Endodermal cell (in vitro differentiated cells): ENCODE measurements around the gene DAPP1. TPM values are rescaled to one million over a fixed set of nuclear protein-coding genes. Genes with fewer than 3 reads are reported as not detected.

Experiments used
- DNase-seq: peaks from one replicate; pipeline ENCODE4 v3.0.0-alpha.2; 2017
- H3K27ac ChIP-seq: 2 replicates; pipeline ENCODE4 v1.5.1; 2013; ENCODE audit warnings: mild to moderate bottlenecking, low read depth, low read length, moderate library complexity
- H3K27me3 ChIP-seq: 2 replicates; pipeline ENCODE4 v1.6.1; 2013; ENCODE audit warnings: mild to moderate bottlenecking, low read length, moderate library complexity; ENCODE audit not compliant: insufficient read depth, control insufficient read depth, poor library complexity, severe bottlenecking
- H3K36me3 ChIP-seq: 2 replicates; pipeline ENCODE4 v1.7.0; 2013; ENCODE audit warnings: mild to moderate bottlenecking, low read length, moderate library complexity; ENCODE audit not compliant: control insufficient read depth, insufficient read depth
- H3K4me1 ChIP-seq: one replicate; pipeline ENCODE4 v1.7.0; 2013; ENCODE audit warnings: low read length; ENCODE audit not compliant: control insufficient read depth, insufficient read depth
- H3K4me3 ChIP-seq: 2 replicates; pipeline ENCODE4 v1.5.1; 2013; ENCODE audit warnings: mild to moderate bottlenecking, low read length, moderate library complexity
- H3K9ac ChIP-seq: 2 replicates; pipeline ENCODE4 v1.6.1; 2013; ENCODE audit warnings: mild to moderate bottlenecking, low read length, moderate library complexity; ENCODE audit not compliant: poor library complexity, severe bottlenecking; ENCODE audit errors: extremely low read depth
- H3K9me3 ChIP-seq: 2 replicates; pipeline ENCODE4 v1.6.1; 2013; ENCODE audit warnings: mild to moderate bottlenecking, low read length, moderate library complexity; ENCODE audit not compliant: control insufficient read depth
- H3K27ac Mint-ChIP-seq: 2 replicates; pipeline ENCODE4 v1.8.0; 2020; ENCODE audit warnings: mixed read lengths
- H3K27me3 Mint-ChIP-seq: 2 replicates; pipeline ENCODE4 v1.8.0; 2021; ENCODE audit warnings: mild to moderate bottlenecking, mixed read lengths; ENCODE audit not compliant: insufficient read depth
- H3K36me3 Mint-ChIP-seq: 2 replicates; pipeline ENCODE4 v1.8.0; 2020; ENCODE audit warnings: low read depth, mixed read lengths
- H3K4me1 Mint-ChIP-seq: 2 replicates; pipeline ENCODE4 v1.8.0; 2020; ENCODE audit warnings: mixed read lengths
- H3K4me3 Mint-ChIP-seq: 2 replicates; pipeline ENCODE4 v1.8.0; 2020; ENCODE audit warnings: mild to moderate bottlenecking, moderate library complexity, mixed read lengths
- H3K9me3 Mint-ChIP-seq: 2 replicates; pipeline ENCODE4 v1.8.0; 2020; ENCODE audit warnings: mild to moderate bottlenecking, mixed read lengths
- WGBS, 2 experiments: methylation state at CpG; one replicate each; pipeline versions ENCODE4 v1.1.5 to v1.1.7; 2013; ENCODE audit warnings: missing lambda C conversion rate in 2 of 2, mixed read lengths in 1 of 2; ENCODE audit not compliant: insufficient coverage in 1 of 2, insufficient read length in 1 of 2; 5-methylcytosine and 5-hydroxymethylcytosine counted together
- total RNA-seq, 2 donors: library from RNA; stranded (reverse); fragmentation: NEBNext Ultra II Directional in 1 of 2; extraction: Animal tissue kit (Norgen Biotek cat#: 25700) in 1 of 2; gene quantifications; 2 replicates in 1 of 2; 3 replicates in 1 of 2; pipeline ENCODE4 v1.2.1, GENCODE V29; 2021
- TF ChIP-seq, protein P1 (sequence below): fragments of 200-600 bp; sonication (generic); conservative IDR thresholded peaks from 2 replicates; pipeline ENCODE4 v1.5.0; 2021; ENCODE audit warnings: antibody characterized with exemption, mild to moderate bottlenecking

The DAPP1 gene
- total RNA-seq, 2 donors from 2014 or later: not detected

DNA sequence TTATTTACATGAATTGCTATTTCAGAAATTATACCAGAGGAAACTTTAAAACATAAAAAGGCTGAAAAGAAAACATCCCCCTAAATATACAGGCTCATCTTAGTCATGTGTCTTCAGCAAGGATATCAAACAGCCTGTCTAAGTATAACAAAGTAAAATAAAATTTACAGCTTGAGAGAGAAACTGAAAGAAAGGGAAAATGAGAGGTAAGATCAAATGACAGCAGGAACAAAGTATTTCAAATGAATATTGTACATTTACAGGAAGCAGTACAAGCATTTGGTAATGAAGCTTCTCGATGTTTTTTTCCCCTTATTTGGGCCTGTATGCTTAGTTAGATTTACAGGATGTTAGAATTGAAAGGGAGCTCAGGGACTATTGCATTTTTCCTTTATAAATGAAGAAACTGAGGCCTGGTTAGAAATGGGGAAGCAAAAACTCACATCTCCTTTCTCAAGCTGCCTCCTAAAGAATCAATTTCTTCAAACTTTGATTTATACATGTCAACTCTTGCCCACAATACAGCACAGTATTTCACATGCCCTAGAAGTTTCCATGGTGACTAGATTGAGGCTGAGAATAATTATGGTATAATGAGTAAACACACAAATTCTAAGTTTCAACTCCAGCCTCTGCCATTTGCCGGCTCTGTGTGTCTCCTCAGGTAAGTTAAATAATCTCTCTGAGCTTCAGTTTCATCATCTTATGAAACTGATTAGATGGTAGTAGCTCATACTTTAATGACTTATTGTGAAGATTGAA lies 29.3 kb downstream of the DAPP1 start:
- no peak overlapping the region for H3K4me3 ChIP-seq
- no peaks in the 10 kb centered on the region for H3K4me1 Mint-ChIP-seq

DNA sequence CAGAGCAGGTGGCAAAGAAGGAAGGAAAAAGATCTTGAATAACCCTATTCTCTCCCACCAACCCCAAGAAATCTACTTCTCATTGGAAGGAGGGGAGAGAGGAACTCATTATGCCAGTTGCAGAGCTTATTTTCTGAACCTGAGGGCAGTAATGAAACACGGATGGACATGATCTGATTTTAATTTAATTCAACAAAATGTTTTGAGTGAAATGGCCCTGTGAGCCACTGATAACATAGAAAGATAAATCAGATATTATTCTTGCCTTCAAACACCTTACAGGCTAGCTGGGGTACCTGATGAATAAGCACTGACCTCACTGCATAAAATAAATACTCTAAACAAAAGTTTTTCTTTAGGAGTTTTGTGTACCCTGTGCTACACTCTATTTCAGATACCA lies 30.3 kb downstream of the DAPP1 start:
- DNase-seq: no peak
- Histone ChIP-seq H3K27me3 (no peaks in the 10 kb centered on the region), H3K4me1 (no peaks in the 10 kb centered on the region), H3K4me3 (no peak overlapping the region), H3K27ac (no peak overlapping the region), H3K36me3 (no peaks in the 10 kb centered on the region), H3K9ac (no peak overlapping the region), H3K9me3 (no peaks in the 10 kb centered on the region)
- Mint-ChIP-seq H3K27me3 (no peaks in the 10 kb centered on the region), H3K4me3 (no peak overlapping the region), H3K9me3 (no peaks in the 10 kb centered on the region), H3K27ac (no peak overlapping the region), H3K36me3 (no peaks in the 10 kb centered on the region), H3K4me1 (no peaks in the 10 kb centered on the region)
- WGBS, 2 experiments: 88% methylated on average over 1 of the region's 1 CpG; no CpG with 5 or more reads in 1 of the 2 experiments
- TF ChIP-seq, protein P1, sequence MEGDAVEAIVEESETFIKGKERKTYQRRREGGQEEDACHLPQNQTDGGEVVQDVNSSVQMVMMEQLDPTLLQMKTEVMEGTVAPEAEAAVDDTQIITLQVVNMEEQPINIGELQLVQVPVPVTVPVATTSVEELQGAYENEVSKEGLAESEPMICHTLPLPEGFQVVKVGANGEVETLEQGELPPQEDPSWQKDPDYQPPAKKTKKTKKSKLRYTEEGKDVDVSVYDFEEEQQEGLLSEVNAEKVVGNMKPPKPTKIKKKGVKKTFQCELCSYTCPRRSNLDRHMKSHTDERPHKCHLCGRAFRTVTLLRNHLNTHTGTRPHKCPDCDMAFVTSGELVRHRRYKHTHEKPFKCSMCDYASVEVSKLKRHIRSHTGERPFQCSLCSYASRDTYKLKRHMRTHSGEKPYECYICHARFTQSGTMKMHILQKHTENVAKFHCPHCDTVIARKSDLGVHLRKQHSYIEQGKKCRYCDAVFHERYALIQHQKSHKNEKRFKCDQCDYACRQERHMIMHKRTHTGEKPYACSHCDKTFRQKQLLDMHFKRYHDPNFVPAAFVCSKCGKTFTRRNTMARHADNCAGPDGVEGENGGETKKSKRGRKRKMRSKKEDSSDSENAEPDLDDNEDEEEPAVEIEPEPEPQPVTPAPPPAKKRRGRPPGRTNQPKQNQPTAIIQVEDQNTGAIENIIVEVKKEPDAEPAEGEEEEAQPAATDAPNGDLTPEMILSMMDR: no peak

More for the DNA sequence above, 29.3 kb downstream of the DAPP1 start:
- H3K27me3 ChIP-seq: no peaks in the 10 kb centered on the region
- 98 to 100% methylated on average over 1 to 2 of the region's 2 CpGs for WGBS, 2 experiments
- DNase-seq: no peak
- no peaks in the 10 kb centered on the region for H3K36me3 ChIP-seq
- no peak overlapping the region for H3K4me3 Mint-ChIP-seq
- no peak overlapping the region for H3K27ac ChIP-seq
- no peak overlapping the region for H3K27ac Mint-ChIP-seq
- TF ChIP-seq, protein P1: no peak
- H3K9ac ChIP-seq: no peak overlapping the region
- no peaks in the 10 kb centered on the region for H3K4me1 ChIP-seq
- H3K9me3 Mint-ChIP-seq: no peaks in the 10 kb centered on the region
- H3K27me3 Mint-ChIP-seq: no peaks in the 10 kb centered on the region
- no peaks in the 10 kb centered on the region for H3K36me3 Mint-ChIP-seq
- H3K9me3 ChIP-seq: no peaks in the 10 kb centered on the region

DNA sequence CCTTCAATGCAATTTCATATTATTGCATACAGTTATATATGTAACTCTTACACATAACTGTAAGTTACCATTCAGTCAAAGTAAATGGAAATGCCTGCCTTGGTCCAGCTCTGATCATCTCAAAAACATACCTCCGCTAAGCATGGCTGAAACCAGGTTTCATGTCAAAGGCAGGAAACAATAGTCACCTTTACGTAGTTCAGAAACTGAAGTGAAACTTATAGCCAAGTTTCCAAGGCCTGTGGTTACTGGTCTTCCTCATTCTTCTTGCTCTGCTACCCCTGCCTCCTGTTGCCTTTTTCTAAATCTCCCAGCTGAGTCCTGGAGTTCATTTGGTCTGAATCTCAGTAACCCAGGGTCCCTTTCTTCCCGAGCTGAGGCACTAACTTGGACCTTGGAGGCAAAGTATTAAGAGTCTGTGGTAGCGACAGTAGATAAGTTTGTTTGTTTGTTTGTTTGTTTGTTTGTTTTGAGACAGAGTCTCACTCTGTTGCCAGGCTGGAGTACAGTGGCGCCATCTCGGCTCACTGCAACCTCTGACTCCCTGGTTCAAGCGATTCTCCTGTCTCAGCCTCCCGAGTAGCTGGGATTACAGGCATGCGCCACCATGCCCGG lies 30.8 kb downstream of the DAPP1 start:
- 82 to 83% methylated on average over 3 to 10 of the region's 10 CpGs for WGBS, 2 experiments
- no peaks in the 10 kb centered on the region for H3K36me3 Mint-ChIP-seq

More for the DNA sequence above, 30.8 kb downstream of the DAPP1 start:
- no peaks in the 10 kb centered on the region for H3K9me3 Mint-ChIP-seq
- Histone ChIP-seq H3K4me1 (no peaks in the 10 kb centered on the region), H3K9me3 (no peaks in the 10 kb centered on the region), H3K27ac (no peak overlapping the region), H3K4me3 (no peak overlapping the region), H3K9ac (no peak overlapping the region), H3K27me3 (no peaks in the 10 kb centered on the region), H3K36me3 (no peaks in the 10 kb centered on the region)
- no peaks in the 10 kb centered on the region for H3K27me3 Mint-ChIP-seq
- TF ChIP-seq, protein P1: no peak
- H3K27ac Mint-ChIP-seq: no peak overlapping the region
- no peak overlapping the region for H3K4me3 Mint-ChIP-seq
- no peak for DNase-seq
- no peaks in the 10 kb centered on the region for H3K4me1 Mint-ChIP-seq
